NCI-H345 (cell line): ENCODE data around the gene HDAC3.
A peak's percentile ranks its signal among the peaks of the same experiment; 100 is the strongest.

Source experiments
- DNase-seq: peaks from one replicate; lab custom pipeline; 2025; lab: John Stamatoyannopoulos, UW

Gene HDAC3

GRCh38 chr5:141657937-141658545 lies 21.4 kb upstream of the HDAC3 start:
- no peak for DNase-seq

DNA sequence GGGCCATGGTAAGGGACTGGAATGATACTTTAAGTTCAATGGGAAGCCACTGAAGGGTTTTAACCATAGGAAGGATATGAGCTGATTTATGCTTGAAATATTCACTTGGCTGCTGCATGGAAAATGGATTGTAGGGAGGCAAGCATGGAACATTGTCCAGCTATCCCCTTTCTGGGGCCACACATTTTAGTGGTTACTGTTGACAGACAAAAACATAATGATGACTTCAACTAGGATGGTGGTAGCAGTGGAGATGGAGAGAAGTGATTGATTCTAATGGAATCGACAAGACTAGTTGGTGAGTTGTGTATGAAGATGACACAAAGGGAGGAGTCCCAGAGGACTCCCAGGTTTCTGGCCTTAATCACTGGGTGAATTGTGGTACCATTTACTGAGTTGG lies 20.8 kb upstream of the HDAC3 start:
- DNase-seq = no peak

DNA sequence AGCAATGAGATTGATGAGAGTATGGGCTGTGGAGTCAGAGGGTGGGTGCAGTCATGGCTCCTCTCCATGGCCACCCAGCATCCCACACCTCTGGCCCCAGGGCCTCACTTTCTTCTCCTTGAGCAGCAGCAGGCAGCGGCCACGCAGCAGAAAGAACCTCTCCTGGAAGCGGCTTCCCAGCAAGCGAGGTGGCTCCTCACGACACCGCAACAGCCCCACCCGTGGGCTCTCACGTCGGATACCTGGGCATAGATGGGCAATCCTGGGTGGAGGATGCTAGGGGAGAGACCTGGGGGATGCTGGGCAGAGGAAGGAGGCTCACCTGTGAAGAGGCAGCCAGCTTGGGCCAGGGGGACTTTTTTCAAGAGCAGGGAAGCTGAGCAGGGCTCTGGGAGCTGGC lies 19.7 kb upstream of the HDAC3 start:
- no peak for DNase-seq

DNA sequence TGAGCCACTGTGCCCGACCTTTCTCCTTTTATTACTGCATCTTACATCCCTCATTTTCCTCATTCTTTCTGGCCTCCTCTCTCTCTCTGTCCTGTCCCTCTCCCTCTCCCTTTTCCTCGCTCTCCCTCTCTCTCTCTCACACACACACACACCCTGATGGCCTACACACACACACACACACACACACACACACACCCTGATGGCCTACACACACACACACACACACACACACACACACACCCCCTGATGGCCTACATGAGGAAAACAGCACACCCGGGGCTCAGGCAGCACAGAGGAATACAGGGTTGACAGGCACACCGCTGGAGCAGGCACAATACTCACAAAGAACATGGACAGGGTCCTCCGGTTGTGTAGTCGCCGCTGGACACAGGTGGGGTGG lies 18.4 kb upstream of the HDAC3 start:
- DNase-seq = no peak

DNA sequence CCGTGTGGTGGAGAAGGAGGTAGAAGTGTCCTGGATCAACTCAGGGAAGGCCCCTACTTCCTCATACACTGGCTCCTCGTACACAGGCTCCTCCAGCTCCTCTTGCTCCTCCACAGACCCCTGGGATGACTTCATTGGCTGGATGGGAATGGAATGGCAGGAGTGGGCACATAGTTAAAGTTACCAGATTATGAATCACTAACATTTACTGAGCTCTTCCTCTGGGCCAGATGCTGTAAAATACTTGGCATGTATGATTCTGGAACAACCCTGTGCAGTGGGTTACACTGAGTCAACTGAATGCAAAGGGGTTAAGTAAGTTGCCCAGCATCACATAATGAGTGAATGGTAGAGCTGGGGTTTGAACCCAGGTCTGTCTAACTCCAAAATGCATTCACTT lies 17.6 kb upstream of the HDAC3 start:
- DNase-seq = no peak

- DNase-seq = no peak
These were observed 15.1 kb upstream of the HDAC3 start for GRCh38 chr5:141651728-141652105.

DNA sequence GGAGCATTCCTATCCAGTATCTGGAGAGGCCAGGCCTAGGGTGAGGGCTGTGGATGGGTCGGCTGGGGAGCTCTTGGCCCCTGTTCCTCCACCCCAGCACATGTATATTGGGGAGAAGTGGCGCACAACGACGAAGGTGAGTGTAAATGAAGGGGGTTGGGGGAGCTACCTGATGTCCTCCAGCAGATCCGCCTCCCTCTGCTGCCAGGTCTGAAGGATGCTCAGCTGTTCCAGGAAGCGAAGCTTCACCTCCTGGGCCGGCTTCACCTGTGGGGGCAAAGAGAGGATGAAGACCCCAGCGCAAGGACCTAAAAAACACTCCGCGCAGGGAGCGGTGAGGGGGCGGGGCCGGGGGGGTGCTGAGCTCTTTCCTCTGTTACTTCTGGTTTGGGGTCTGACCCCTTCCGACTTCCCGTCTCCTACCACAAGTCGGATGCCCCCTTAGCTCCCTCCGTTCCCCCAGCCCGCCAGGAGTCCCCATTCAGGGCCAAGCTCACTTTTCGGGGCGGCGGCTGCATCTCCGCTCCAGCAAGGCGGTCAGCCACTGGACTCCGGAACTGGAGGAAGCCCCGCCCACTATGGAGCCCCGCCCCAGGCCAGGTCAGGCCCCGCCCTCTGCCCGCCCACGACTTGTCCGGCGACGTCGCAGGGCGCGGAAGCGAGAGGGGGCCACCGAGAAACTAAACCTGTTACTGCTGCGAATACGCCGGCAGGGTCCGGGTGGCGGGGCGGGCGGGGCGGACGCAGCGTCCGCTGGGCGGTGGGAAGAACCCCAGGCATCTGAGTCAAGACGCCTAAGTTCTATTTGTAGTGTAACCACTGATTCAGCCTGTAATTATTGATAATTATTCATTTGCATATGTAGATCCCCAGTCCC lies 14.4 kb upstream of the HDAC3 start, which contains the start of gene FCHSD1:
Gene FCHSD1, minus strand, starts transcription at position 568 of the 877 bp plus-strand sequence. Its CDS starts 50 bp downstream, at position 518.
- peak; percentile 68 for DNase-seq

DNA sequence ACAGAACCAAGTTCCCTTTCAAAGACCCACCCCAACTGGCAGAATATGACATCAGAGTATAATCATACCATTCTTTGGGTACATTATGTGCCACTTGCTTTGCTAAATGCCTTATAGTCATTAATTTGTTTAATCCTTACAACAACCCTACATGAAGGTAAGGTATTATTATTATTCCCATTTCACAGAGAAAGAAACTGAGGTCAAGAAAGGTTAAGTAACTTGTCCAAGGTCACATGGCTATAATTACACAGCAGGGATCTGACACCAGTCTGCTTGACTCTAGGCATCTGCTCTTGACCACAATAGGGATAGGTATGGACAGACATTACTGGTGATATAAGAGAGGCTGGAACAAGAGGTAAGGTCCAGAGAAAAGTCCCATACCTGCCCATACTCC lies 13.3 kb upstream of the HDAC3 start:
- DNase-seq = no peak

GRCh38 chr5:141649056-141649688 lies 12.5 kb upstream of the HDAC3 start:
- DNase-seq = no peak

- no peak for DNase-seq
These were observed 11.2 kb upstream of the HDAC3 start for GRCh38 chr5:141647851-141648250.

GRCh38 chr5:141647242-141647641 lies 10.6 kb upstream of the HDAC3 start:
- DNase-seq = no peak

GRCh38 chr5:141646026-141646425 lies 9.4 kb upstream of the HDAC3 start:
- DNase-seq = no peak

- DNase-seq = no peak
These were observed 5.1 kb upstream of the HDAC3 start for GRCh38 chr5:141641634-141642267.

- DNase-seq = no peak
These were observed 4.0 kb upstream of the HDAC3 start for GRCh38 chr5:141640698-141641097.

GRCh38 chr5:141640051-141640415 lies 3.4 kb upstream of the HDAC3 start:
- DNase-seq = no peak

- no peak for DNase-seq
These were observed 2.9 kb upstream of the HDAC3 start for GRCh38 chr5:141639357-141640050.

DNA sequence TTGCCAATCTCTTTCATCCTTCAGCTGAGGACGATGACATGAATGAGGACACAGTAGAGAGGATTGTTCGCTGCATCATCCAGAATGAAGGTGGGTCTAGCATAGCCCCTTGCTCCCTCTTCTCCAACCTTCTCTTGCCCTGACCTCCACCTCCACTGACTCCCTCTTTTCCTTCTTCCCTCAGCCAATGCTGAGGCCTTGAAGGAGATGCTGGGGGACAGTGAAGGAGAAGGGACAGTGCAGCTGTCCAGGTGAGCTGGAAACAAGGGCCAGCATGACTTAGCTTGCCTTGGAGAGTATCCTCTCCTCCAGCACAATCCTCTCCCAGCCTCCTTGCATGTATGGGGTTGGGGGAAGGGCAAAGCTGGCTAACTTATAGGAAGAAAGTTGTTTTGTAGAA lies 2.1 kb upstream of the HDAC3 start:
- no peak for DNase-seq

DNA sequence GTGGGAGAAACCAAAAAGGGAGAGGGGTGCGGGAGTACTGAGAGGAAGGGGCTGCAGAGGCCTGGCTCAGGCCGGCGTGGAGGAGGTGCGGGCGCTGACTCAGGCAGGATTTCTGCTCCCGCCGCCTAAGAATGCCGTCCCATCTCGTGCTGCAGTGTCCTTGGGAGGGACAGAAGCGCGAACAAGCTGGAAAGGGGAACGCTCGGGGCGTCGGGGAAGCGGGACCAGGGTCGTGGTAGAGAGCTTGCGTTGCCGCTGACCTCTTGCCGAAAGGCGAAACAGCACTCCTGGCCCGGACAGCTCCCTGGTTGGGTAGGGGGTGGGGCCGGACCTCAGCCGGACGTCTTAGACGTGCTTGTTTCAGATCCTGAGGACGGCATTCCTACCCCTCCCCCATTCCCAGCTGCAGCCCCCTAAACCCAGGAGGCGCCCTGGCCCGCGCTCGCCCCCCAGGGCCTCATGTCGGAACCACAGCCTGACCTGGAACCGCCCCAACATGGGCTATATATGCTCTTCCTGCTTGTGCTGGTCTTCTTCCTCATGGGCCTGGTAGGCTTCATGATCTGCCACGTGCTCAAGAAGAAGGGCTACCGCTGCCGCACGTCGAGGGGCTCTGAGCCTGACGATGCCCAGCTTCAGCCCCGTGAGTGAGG lies 1.2 kb upstream of the HDAC3 start:
- DNase-seq = peak; percentile 22

GRCh38 chr5:141637123-141637766 lies 596 bp upstream of the HDAC3 start:
- peak; percentile 55 for DNase-seq

GRCh38 chr5:141636106-141636412 lies 590 bp downstream of the HDAC3 start:
- no peak for DNase-seq

DNA sequence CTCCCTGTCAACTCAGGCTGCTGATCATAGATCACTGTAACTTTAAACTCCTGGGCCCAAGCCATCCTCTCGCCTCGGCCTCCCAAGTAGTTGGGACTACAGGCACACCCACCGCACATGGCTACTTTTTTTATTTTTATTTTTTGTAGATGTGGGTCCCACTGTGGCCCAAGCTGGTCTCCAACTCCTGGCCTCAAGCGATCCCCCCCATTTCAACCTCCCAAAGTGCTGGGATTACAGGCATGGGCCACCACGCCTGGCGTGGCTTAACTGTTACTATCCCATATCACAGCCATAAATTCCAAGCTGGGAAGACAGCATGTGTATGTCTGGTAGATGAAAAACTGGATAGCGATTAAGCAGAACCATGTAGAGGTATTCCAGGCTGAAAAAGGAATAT lies 1.0 kb downstream of the HDAC3 start:
- DNase-seq = no peak
